Activated naive CD4-positive, alpha-beta T cell treated with anti-CD3 and anti-CD28 coated beads, Interleukin-2, amount 10 ng/mL, durations not matched to agents 7 days and 5 days (primary cell): Measurements from ENCODE around the gene TTI1.

Source experiments
- CTCF ChIA-PET: fragments of 350-600 bp; sonication (Branson Sonifier 250); formaldehyde crosslinking; loops from one replicate; lab custom pipeline; 2021; ENCODE audit warnings: antibody characterized with exemption; lab: Charles Lee
- DNase-seq: peaks from one replicate; pipeline ENCODE4 v3.0.0-alpha.2; 2020
- H3K27ac Mint-ChIP-seq: one replicate; pipeline ENCODE4 v1.8.0; 2021; ENCODE audit warnings: mild to moderate bottlenecking, moderate library complexity, mixed read lengths
- H3K27me3 Mint-ChIP-seq: one replicate; pipeline ENCODE4 v1.8.0; 2021; ENCODE audit warnings: mild to moderate bottlenecking, mixed read lengths
- H3K36me3 Mint-ChIP-seq: one replicate; pipeline ENCODE4 v1.8.0; 2021; ENCODE audit warnings: mixed read lengths
- H3K4me1 Mint-ChIP-seq: one replicate; pipeline ENCODE4 v1.8.0; 2021; ENCODE audit warnings: mixed read lengths
- H3K4me3 Mint-ChIP-seq: one replicate; pipeline ENCODE4 v1.8.0; 2021; ENCODE audit warnings: mild to moderate bottlenecking, moderate library complexity, mixed read lengths
- H3K9me3 Mint-ChIP-seq: one replicate; pipeline ENCODE4 v1.8.0; 2021; ENCODE audit warnings: mixed read lengths

TTI1 gene

DNA sequence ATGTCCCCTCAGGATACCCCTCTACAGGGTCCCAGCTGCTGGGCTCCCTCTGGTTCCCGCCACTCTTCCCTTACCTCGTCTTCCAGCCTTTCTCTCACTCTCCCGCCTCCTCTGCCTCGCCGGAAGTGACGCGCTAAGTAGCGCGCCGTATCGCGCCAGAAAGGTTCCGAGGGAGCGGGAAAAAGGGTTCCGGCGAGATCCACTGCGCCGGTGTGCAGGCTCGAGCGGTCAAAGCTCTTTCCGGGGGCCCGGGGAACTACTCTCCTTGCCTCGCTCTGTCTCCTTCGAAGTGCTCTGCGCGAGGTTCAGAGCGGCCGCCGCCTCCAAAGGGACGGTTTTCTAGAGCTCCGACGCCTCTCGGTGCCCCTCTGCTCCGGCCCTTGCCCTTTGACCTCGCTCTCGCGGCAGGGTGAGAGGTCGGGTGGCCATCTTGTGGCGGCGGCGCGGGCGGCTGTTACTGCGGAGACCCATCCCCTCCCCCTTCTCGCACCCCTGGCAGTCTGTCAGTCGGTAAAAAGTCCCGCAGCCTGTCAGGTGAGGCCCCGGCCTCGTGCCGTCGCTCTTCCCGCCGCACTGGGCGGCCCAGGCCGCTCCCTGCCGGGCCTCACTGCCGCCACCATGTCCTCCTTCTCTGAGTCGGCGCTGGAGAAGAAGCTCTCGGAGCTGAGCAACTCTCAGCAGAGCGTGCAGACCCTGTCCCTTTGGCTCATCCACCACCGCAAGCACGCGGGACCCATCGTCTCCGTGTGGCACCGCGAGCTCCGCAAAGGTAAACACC is at the start of gene TTI1, which contains the start of gene RPRD1B:
Gene TTI1 (minus strand): TSS at position 127 of the 778 bp plus-strand sequence. CDS start 19,640 bp downstream, outside the sequence.
Gene RPRD1B (plus strand): TSS at position 417 of the 778 bp plus-strand sequence. CDS start 202 bp downstream, at position 619.
- Mint-ChIP-seq H3K4me1 (peaks cover 70% of the 10 kb centered on the region), H3K9me3 (no peaks in the 10 kb centered on the region), H3K36me3 (peaks cover 23% of the 10 kb centered on the region), H3K4me3 (peak within 1 kb of the TSS; percentile 91), H3K27me3 (peaks cover 5% of the 10 kb centered on the region), H3K27ac (peak within 1 kb of the TSS; percentile 97)
- CTCF ChIA-PET = interaction anchor here (0.8 to 1.4 kb wide), 4 partner anchors 15 to 401 kb away, joined by 3 to 5 read pairs (median 3); partner anchors contain the start of gene SNHG17
- DNase-seq = peak; percentile 92

DNA sequence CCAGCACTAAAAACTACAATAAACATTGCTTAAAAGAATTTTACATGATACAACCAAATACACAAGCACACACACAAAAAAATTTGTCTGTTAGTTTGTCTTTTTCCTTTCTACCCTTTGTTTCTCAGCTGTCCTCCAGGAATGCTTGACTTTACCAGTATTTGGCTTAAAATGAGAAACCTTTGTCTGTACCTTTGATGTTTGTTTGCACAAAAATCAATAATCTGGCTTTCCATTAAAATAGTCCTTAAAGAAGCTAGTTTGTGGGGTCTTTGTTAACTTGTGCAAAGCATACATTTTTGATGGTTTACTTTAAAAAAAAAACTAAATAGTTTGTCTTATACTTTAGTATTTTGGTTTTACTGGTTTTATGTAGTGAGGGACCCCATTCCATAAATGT is 49.6 kb upstream of the TTI1 start:
- CTCF ChIA-PET = interaction anchor here (1.3 to 1.8 kb wide), 2 partner anchors 10 to 25 kb away, joined by 8 to 9 read pairs; no protein-coding TSS in a partner anchor
- Mint-ChIP-seq H3K4me1 (peaks cover 2% of the 10 kb centered on the region), H3K27me3 (no peaks in the 10 kb centered on the region), H3K27ac (no peak overlapping the region), H3K36me3 (peaks cover 65% of the 10 kb centered on the region), H3K4me3 (no peak overlapping the region), H3K9me3 (peaks cover 5% of the 10 kb centered on the region)
- no peak for DNase-seq

DNA sequence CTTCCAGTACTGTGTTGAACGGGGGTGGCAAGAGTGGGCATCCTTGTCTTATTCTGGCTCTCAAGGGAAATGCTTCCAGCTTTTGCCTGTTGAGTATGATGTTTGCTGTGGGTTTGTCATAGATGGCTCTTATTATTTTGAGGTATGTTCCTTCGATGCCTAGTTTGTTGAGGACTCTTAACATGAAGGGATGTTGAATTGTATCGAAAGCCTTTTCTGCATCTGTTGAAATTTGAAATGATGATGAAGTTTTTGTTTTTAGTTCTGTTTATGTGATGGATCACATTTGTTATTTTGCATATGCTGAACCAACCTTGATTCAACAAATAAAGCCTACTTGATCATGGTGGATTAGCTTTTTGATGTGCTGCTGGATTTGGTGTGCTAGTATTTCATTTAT is 48.3 kb upstream of the TTI1 start:
- Mint-ChIP-seq H3K4me3 (no peak overlapping the region), H3K27ac (no peak overlapping the region), H3K4me1 (peaks cover 2% of the 10 kb centered on the region), H3K27me3 (no peaks in the 10 kb centered on the region), H3K36me3 (peaks cover 64% of the 10 kb centered on the region), H3K9me3 (peaks cover 5% of the 10 kb centered on the region)
- CTCF ChIA-PET = no interaction called here
- no peak for DNase-seq

DNA sequence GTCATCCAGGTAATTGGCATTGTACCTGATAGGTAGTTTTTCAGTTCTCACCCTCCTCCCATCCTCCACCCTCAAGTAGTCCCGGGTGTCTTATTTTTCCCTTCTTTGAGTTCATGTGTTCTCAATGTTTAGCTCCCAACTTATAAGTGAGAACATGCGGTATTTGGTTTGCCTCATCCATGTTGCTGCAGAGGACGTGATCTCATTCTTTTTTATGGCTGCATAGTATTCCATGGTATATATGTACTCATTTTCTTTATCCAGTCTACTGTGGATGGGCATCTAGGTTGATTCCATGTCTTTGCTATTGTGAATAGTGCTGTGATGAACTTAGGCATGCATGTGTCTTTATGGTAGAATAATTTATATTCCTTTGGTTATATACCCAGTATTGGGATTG is 46.1 kb upstream of the TTI1 start:
- Mint-ChIP-seq H3K27ac (no peak overlapping the region), H3K36me3 (peaks cover 62% of the 10 kb centered on the region), H3K9me3 (peaks cover 5% of the 10 kb centered on the region), H3K27me3 (no peaks in the 10 kb centered on the region), H3K4me3 (no peak overlapping the region), H3K4me1 (no peaks in the 10 kb centered on the region)
- CTCF ChIA-PET = no interaction called here
- no peak for DNase-seq

DNA sequence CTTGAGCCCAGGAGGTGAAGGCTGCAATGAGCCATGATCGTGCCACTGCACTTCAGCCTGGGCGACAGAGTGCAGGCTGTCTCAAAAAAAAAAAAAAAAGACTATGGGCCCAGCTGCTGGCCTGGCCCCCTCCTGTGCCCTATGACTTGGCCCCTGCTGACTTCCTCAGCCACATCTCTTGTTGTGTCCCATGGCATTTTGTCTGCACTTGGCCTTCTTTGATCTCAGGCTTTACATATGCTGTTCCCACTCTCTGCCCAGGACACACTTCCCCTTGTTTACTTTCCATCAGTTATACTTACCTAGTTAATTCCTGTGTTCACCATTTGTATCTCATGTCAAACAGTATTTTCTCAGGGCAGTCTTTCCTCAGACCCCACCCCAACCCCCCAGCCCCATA is 44.8 kb upstream of the TTI1 start:
- CTCF ChIA-PET = interaction anchor here (6.7 kb wide), 1 partner anchor 143 kb away, joined by 87 read pairs; no protein-coding TSS in a partner anchor
- Mint-ChIP-seq H3K4me1 (no peaks in the 10 kb centered on the region), H3K27me3 (no peaks in the 10 kb centered on the region), H3K9me3 (peaks cover 5% of the 10 kb centered on the region), H3K36me3 (peaks cover 59% of the 10 kb centered on the region), H3K4me3 (no peak overlapping the region), H3K27ac (no peak overlapping the region)
- DNase-seq = no peak

DNA sequence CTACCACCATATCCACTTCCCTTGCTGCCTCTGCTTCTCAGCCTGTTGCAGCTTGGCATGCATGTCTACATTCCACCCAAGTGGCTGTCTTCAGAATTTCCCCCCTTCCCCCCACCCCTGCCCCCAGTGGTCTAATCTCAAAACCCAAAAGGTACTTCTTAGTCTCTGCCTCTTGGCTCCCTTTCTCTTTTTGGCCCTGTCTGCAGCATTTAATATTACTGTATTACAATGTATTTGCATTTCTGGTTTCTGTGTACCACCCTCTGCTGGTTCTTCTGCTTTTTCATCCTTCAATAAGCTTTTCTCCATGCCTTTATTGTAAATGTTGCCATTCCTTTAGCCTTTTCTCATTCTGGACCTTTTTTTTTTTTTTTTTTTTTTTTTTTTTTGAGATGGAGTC is 43.3 kb upstream of the TTI1 start:
- no peaks in the 10 kb centered on the region for H3K4me1 Mint-ChIP-seq
- H3K9me3 Mint-ChIP-seq = peaks cover 5% of the 10 kb centered on the region
- DNase-seq = no peak
- no peak overlapping the region for H3K27ac Mint-ChIP-seq
- CTCF ChIA-PET = interaction anchor here (6.7 kb wide), 1 partner anchor 144 kb away, joined by 87 read pairs; no protein-coding TSS in a partner anchor
- H3K4me3 Mint-ChIP-seq = no peak overlapping the region
- peaks cover 66% of the 10 kb centered on the region for H3K36me3 Mint-ChIP-seq
- H3K27me3 Mint-ChIP-seq = no peaks in the 10 kb centered on the region

DNA sequence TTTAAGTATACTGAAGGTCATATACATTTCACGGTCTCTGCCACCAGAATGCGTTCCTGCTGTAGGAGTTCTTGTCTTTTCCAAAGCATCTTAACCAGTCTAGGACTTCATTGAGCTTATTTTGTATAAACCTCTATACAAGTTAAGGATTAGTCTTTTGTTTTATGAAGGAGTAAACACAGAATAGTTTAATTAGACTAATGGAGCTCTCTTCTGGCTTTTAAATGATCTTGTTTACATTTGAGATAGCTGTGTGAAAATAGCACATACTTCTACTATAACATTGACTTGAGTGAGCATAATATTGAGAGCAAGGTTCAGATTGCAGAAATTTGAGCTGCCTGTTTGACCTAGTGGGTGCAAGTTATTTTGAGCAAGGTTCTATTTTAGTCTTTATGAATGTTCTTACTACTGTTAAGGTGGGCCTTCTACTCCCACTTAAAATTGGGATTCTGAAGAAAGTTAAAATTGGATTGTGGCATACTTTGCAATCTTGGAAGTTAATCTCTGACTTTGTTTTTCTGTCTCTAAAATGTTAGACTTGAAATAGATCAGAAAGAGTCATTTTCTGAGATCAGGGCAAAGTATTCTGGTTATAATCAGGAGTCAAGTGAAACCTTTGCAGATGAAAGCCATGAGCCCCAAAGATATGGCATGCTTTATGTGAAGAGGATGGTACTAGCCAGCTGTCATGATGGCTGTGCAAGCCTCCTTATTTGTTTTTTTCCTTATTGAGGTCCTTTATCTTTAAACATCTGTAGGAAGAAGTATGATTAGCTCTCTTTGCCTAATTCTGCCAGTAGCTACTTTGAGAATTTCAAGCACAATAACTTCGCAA is 42.1 kb upstream of the TTI1 start:
- DNase-seq = no peak
- Mint-ChIP-seq H3K36me3 (peaks cover 66% of the 10 kb centered on the region), H3K4me1 (no peaks in the 10 kb centered on the region), H3K9me3 (peaks cover 5% of the 10 kb centered on the region), H3K27ac (no peak overlapping the region), H3K4me3 (no peak overlapping the region), H3K27me3 (no peaks in the 10 kb centered on the region)
- CTCF ChIA-PET = interaction anchor here (1.3 to 6.7 kb wide), 2 partner anchors 16 to 146 kb away, joined by 3 to 87 read pairs; no protein-coding TSS in a partner anchor

DNA sequence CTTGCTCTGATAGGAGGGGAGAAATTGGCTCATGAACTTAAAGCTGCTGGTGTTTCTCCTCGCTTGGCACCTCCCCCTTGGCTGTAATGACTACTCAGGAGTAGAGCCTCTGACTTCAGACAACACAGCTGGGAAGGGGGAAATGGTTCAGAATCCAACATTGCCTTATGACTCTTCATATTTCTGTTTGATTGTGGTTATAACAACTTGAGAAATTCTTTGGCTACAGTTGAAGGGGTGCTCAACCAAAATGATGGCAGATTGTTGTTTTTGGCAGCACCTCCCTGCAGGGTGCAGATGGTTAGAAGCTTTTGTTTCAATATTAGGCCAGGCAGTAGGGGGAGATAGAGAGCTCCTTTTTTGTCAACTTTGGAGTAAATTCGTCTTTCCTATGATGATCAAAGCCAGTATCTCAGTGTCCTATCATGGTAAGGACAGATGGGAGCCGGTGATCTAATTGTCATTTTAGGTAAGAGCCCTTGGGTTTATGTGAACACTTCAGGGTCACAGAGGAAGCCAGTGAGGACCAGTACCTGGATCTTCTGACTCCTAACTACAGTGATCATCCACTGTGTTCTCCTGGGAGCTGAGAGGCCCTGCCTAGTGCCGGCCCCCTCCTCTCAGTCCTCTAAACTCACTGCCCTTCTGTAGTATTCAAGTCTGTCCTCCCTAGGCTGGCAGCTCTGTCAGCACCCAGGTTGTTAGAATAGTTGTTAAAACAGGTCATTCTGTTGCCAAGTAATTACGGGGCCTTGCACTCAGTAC is 40.2 kb upstream of the TTI1 start:
- Mint-ChIP-seq H3K36me3 (peaks cover 63% of the 10 kb centered on the region), H3K27ac (no peak overlapping the region), H3K27me3 (no peaks in the 10 kb centered on the region), H3K4me3 (no peak overlapping the region), H3K9me3 (peaks cover 1% of the 10 kb centered on the region), H3K4me1 (no peaks in the 10 kb centered on the region)
- CTCF ChIA-PET = interaction anchor here (0.5 to 6.7 kb wide), 18 partner anchors 10 to 798 kb away, joined by 3 to 87 read pairs (median 4); no protein-coding TSS in a partner anchor
- DNase-seq = no peak

DNA sequence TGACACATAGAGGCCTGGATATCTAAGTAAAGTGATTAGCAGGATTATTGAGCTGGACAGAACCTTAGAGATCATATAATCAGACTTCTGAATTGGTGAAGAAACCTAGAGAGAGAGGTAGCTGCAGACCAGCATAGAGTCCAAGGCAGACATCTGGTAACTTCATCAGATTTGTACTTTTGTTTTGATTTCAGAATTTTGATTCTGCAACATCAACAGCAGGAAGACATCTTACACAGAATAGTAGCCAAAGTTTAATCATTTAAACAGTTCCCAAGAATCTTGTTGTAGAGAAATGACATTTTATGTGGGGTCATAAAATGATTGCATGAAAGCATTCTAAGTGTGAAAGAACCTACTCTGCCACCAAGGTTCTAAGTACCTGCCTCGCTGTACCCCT is 39.6 kb upstream of the TTI1 start:
- Mint-ChIP-seq H3K4me3 (no peak overlapping the region), H3K36me3 (peaks cover 59% of the 10 kb centered on the region), H3K27me3 (no peaks in the 10 kb centered on the region), H3K9me3 (no peaks in the 10 kb centered on the region), H3K4me1 (no peaks in the 10 kb centered on the region), H3K27ac (no peak overlapping the region)
- CTCF ChIA-PET = interaction anchor here (0.9 to 6.7 kb wide), 14 partner anchors 10 to 148 kb away, joined by 3 to 87 read pairs (median 5); no protein-coding TSS in a partner anchor
- no peak for DNase-seq

DNA sequence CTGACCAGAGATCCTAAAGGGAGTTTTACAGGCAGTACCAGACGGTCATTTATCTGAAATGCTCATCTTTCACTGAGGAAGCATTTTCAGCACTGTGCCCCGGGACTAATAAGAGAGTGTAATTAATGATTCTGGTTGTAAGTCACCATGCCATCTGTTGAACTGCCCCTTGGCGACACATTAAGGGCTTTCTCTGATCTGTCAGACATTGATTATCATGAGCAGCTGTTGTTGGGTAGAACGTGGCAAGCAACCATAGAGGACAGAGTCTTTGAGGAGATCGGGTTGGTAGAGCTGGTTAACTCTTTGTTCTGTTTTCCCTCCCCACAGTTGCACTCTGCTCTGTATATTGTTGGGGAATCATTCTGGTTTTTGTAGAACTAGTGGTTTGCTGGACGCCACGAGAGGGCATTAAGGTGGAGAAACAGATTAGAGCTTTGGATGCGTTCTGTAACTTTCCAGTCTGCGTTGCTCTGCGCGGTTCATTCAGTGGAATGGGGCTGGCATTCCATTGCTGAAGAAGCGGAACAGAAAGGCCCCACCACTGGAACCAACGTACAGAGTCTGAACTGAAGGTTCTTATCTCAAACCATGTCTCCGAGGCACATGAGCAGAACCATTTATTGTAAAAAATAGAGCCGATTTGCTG is 34.6 kb upstream of the TTI1 start:
- H3K36me3 Mint-ChIP-seq = peaks cover 62% of the 10 kb centered on the region
- H3K9me3 Mint-ChIP-seq = no peaks in the 10 kb centered on the region

DNA sequence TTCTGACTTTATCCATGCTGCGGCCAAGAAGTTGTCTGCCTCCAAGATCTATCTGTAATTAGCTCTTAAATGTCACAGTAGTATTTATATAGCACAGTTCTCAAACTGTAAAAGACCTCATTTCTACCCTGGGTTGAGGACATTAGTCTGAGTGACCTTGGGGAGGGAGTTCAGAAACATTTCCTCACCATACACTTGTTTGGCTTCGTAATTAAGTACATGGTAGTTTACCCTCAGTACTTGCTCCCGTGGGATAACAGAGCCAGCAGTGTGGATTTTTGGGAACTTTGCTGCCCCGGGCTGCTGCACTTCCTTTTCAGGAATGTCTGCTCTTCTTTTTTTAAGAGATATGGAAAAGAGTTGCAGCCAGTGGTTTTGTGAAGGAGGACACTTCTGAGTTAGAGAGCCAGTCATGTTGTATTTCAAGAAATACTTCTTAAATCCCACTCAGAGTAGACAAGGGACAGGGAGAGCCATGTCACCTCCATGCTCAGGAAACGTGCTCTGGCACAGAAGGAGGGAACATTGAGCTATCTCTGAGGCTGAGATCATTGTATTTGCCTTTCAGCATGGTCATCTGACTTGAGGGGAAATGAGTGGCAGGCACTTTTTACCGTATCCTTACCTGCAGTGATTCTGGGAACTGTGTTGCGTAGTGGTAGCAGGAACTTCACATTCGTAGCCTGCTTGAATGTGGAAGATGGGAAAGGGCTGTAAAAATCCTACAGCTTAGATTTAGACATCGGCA is 33.9 kb upstream of the TTI1 start:
- Mint-ChIP-seq H3K27ac (no peak overlapping the region), H3K27me3 (no peaks in the 10 kb centered on the region), H3K9me3 (no peaks in the 10 kb centered on the region), H3K4me3 (no peak overlapping the region), H3K4me1 (no peaks in the 10 kb centered on the region), H3K36me3 (peaks cover 55% of the 10 kb centered on the region)
- CTCF ChIA-PET = interaction anchor here (1.2 kb wide), 1 partner anchor 154 kb away, joined by 5 read pairs; no protein-coding TSS in a partner anchor
- no peak for DNase-seq

More for the DNA sequence above, 34.6 kb upstream of the TTI1 start:
- Mint-ChIP-seq H3K4me1 (no peaks in the 10 kb centered on the region), H3K27me3 (no peaks in the 10 kb centered on the region), H3K27ac (no peak overlapping the region), H3K4me3 (no peak overlapping the region)
- no peak for DNase-seq
- CTCF ChIA-PET = interaction anchor here (1.2 kb wide), 1 partner anchor 154 kb away, joined by 5 read pairs; no protein-coding TSS in a partner anchor

DNA sequence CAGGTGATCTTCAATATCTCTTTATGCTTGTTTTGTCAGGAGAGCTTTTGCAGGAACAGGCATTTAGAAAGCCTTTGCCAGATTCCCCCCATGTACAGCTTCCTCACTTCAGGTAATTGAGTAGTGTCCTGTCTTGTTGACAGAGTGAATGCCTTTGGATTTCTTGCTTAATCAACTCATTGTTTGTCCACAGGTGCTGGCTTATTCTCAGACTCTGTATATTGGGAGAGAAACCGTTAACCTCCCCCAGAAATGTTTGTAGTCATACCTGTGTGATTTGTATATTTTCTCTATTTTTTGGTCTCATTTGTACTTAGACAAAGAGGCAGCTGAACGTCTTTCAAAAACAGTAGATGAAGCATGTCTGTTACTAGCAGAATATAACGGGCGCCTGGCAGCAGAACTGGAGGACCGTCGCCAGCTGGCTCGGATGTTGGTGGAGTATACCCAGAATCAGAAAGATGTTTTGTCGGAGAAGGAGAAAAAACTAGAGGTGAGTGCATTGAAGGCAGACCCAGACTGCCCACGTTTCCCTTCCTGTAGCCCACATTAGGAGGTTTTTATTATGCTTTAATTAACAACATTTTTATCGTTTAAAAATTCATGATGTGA is 32.6 kb upstream of the TTI1 start:
- Mint-ChIP-seq H3K4me3 (no peak overlapping the region), H3K27ac (no peak overlapping the region), H3K36me3 (peaks cover 42% of the 10 kb centered on the region)

More for the DNA sequence above, 32.6 kb upstream of the TTI1 start:
- Mint-ChIP-seq H3K4me1 (no peaks in the 10 kb centered on the region), H3K9me3 (no peaks in the 10 kb centered on the region), H3K27me3 (no peaks in the 10 kb centered on the region)
- CTCF ChIA-PET = interaction anchor here (2.8 kb wide), 1 partner anchor 155 kb away, joined by 10 read pairs; no protein-coding TSS in a partner anchor
- no peak for DNase-seq
